ENCODE results near the gene CTIF. TPM values are rescaled to one million over a fixed set of nuclear protein-coding genes. Genes with fewer than 3 reads are reported as not detected.

Gene CTIF
- total and polyA plus RNA-seq, 5 donors from 2014 or later, result 0.23 to 1.8 TPM; not detected in 3

- no peaks in the 10 kb centered on the region for H3K9me3 Mint-ChIP-seq
- Histone ChIP-seq H3K27ac (ENCODE audit: insufficient read depth, low read length, poor library complexity, severe bottlenecking) (no peak overlapping the region), H3K9me3 (ENCODE audit: control insufficient read depth in 2 of 2, low read length in 2 of 2) (no peaks in the 10 kb centered on the region), H3K4me3 (ENCODE audit: low read depth, low read length) (no peak overlapping the region), H3K27me3 (ENCODE audit: control insufficient read depth, insufficient read depth, low read length) (no peaks in the 10 kb centered on the region), H3K4me1 (ENCODE audit: control insufficient read depth, insufficient read depth, low read length, poor library complexity, severe bottlenecking) (peaks cover 16% of the 10 kb centered on the region), H3K36me3 (ENCODE audit: control insufficient read depth, insufficient read depth, low read length) (no peaks in the 10 kb centered on the region)
- DNase-seq (no peak), ATAC-seq (ENCODE audit: low read depth in 2 of 2) (no peak)
- H3K36me3 Mint-ChIP-seq, result peaks cover 4% of the 10 kb centered on the region
- peak overlapping the region in 2 of 4 donors; percentile 16 to 26 for H3K4me3 Mint-ChIP-seq
- H3K27me3 Mint-ChIP-seq, result no peaks in the 10 kb centered on the region
- peak overlapping the region in 2 of 3 donors; percentile 33 to 38 for H3K27ac Mint-ChIP-seq
- peaks cover 11 to 43% (median 26%) of the 10 kb centered on the region in 4 donors for H3K4me1 Mint-ChIP-seq
Measured at GRCh38 chr18:48801728-48802542, 263.1 kb downstream of the CTIF start.

GRCh38 chr18:48802543-48803290 lies 263.9 kb downstream of the CTIF start:
- H3K36me3 Mint-ChIP-seq, result peaks cover 4% of the 10 kb centered on the region
- H3K36me3 ChIP-seq (ENCODE audit: control insufficient read depth, insufficient read depth, low read length), result no peaks in the 10 kb centered on the region
- no peak overlapping the region for H3K4me3 ChIP-seq (ENCODE audit: low read depth, low read length)
- H3K27me3 Mint-ChIP-seq, result no peaks in the 10 kb centered on the region
- H3K4me1 ChIP-seq (ENCODE audit: control insufficient read depth, insufficient read depth, low read length, poor library complexity, severe bottlenecking), result peaks cover 22% of the 10 kb centered on the region
- ATAC-seq (ENCODE audit: low read depth in 2 of 2) (peak in 1 of 2 donors; percentile 41), DNase-seq (no peak)
- no peaks in the 10 kb centered on the region for H3K9me3 ChIP-seq (ENCODE audit: control insufficient read depth in 2 of 2, low read length in 2 of 2)
- no peaks in the 10 kb centered on the region for H3K9me3 Mint-ChIP-seq
- no peaks in the 10 kb centered on the region for H3K27me3 ChIP-seq (ENCODE audit: control insufficient read depth, insufficient read depth, low read length)
- peak overlapping the region in 1 of 4 donors; percentile 26 for H3K4me3 Mint-ChIP-seq
- peak overlapping the region in 1 of 3 donors; percentile 33 for H3K27ac Mint-ChIP-seq
- H3K4me1 Mint-ChIP-seq, result peaks cover 12 to 48% (median 30%) of the 10 kb centered on the region in 4 donors
- no peak overlapping the region for H3K27ac ChIP-seq (ENCODE audit: insufficient read depth, low read length, poor library complexity, severe bottlenecking)

DNA sequence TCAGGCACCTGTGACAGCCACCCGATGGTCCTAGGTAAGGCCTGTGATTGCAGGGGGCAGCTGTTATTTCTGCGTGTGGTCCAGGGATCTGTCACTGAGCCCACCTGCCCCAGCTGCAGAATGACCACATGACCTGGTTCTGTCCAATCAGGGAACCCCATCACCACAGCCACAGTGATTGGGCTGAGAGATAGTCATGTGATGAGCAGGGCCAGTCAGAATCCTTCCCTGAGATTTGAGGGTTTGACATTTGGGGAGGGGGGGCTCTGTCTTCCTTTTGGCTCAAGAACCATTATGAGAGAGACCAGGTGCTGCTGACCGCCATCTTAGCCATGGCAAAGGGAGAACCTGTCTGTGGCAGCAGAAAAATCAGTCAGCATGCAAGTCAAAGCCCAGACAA lies 264.7 kb downstream of the CTIF start:
- Mint-ChIP-seq H3K9me3 (no peaks in the 10 kb centered on the region), H3K4me1 (peaks cover 12 to 48% (median 31%) of the 10 kb centered on the region in 4 donors), H3K4me3 (no peak overlapping the region), H3K27ac (no peak overlapping the region), H3K27me3 (no peaks in the 10 kb centered on the region), H3K36me3 (peaks cover 4% of the 10 kb centered on the region)
- peaks cover 22% of the 10 kb centered on the region for H3K4me1 ChIP-seq (ENCODE audit: control insufficient read depth, insufficient read depth, low read length, poor library complexity, severe bottlenecking)
- H3K9me3 ChIP-seq (ENCODE audit: control insufficient read depth in 2 of 2, low read length in 2 of 2), result no peaks in the 10 kb centered on the region
- no peaks in the 10 kb centered on the region for H3K36me3 ChIP-seq (ENCODE audit: control insufficient read depth, insufficient read depth, low read length)
- DNase-seq (no peak), ATAC-seq (ENCODE audit: low read depth in 2 of 2) (no peak)
- H3K27me3 ChIP-seq (ENCODE audit: control insufficient read depth, insufficient read depth, low read length), result no peaks in the 10 kb centered on the region
- H3K27ac ChIP-seq (ENCODE audit: insufficient read depth, low read length, poor library complexity, severe bottlenecking), result no peak overlapping the region
- no peak overlapping the region for H3K4me3 ChIP-seq (ENCODE audit: low read depth, low read length)

DNA sequence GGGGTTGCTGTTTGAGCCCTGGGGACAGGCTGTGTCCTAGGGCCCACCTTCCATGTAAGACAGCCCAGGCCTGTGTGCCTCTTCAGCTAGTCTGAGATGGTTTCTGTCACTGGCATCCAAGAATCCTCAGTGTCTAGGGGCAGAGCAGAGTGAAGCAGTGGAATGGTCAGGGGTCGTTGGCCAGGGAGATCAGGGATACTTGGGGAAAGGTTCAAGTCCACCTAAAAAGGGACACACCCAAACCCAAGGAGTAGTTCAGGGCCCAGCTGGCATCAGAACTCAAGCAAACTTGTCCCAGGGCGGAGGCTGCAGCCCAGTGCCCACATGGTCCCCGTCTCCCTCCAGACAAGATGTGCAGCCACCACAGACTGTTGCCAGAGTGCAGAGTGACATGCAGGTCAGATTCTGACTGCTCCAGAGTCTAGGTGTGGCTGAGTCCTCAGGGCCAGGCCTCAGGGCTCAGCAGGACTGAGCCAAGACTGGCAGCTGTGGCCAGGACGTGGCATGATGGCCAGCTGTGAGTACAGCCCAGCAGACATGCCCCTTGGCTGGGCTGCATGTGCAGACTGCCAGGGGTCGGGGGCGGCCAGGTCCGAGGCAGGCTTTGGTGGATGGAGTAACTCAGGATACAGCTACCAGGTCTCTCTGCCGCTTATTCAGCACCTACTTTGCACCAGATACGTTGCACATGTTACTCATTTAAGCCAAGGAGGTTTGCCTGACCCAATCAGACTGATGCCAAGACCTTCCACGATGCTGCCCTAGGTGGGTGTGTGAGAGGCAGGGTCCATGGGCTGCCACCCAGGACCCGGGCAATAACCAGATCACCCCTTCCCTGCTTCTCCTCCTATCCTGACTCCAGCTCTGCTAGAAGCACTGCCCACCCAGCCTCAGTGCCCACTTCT lies 265.4 kb downstream of the CTIF start:
- H3K27ac Mint-ChIP-seq, result no peak overlapping the region
- peaks cover 12 to 48% (median 31%) of the 10 kb centered on the region in 4 donors for H3K4me1 Mint-ChIP-seq
- no peak overlapping the region for H3K4me3 Mint-ChIP-seq

GRCh38 chr18:48804856-48805610 lies 266.2 kb downstream of the CTIF start:
- Histone ChIP-seq H3K4me3 (ENCODE audit: low read depth, low read length) (no peak overlapping the region), H3K9me3 (ENCODE audit: control insufficient read depth in 2 of 2, low read length in 2 of 2) (no peaks in the 10 kb centered on the region), H3K4me1 (ENCODE audit: control insufficient read depth, insufficient read depth, low read length, poor library complexity, severe bottlenecking) (peaks cover 22% of the 10 kb centered on the region), H3K27ac (ENCODE audit: insufficient read depth, low read length, poor library complexity, severe bottlenecking) (no peak overlapping the region), H3K36me3 (ENCODE audit: control insufficient read depth, insufficient read depth, low read length) (no peaks in the 10 kb centered on the region), H3K27me3 (ENCODE audit: control insufficient read depth, insufficient read depth, low read length) (no peaks in the 10 kb centered on the region)
- peaks cover 12 to 47% (median 31%) of the 10 kb centered on the region in 4 donors for H3K4me1 Mint-ChIP-seq
- peak overlapping the region in 1 of 3 donors; percentile 32 for H3K27ac Mint-ChIP-seq
- H3K4me3 Mint-ChIP-seq, result no peak overlapping the region
- ATAC-seq (ENCODE audit: low read depth in 2 of 2) (no peak), DNase-seq (no peak)
- peaks cover 4% of the 10 kb centered on the region for H3K36me3 Mint-ChIP-seq
- no peaks in the 10 kb centered on the region for H3K27me3 Mint-ChIP-seq
- H3K9me3 Mint-ChIP-seq, result no peaks in the 10 kb centered on the region

More for the DNA sequence above, 265.4 kb downstream of the CTIF start:
- peaks cover 4% of the 10 kb centered on the region for H3K36me3 Mint-ChIP-seq
- Histone ChIP-seq H3K4me1 (ENCODE audit: control insufficient read depth, insufficient read depth, low read length, poor library complexity, severe bottlenecking) (peaks cover 22% of the 10 kb centered on the region), H3K4me3 (ENCODE audit: low read depth, low read length) (no peak overlapping the region), H3K27me3 (ENCODE audit: control insufficient read depth, insufficient read depth, low read length) (no peaks in the 10 kb centered on the region), H3K9me3 (ENCODE audit: control insufficient read depth in 2 of 2, low read length in 2 of 2) (no peaks in the 10 kb centered on the region), H3K27ac (ENCODE audit: insufficient read depth, low read length, poor library complexity, severe bottlenecking) (no peak overlapping the region), H3K36me3 (ENCODE audit: control insufficient read depth, insufficient read depth, low read length) (no peaks in the 10 kb centered on the region)
- H3K27me3 Mint-ChIP-seq, result no peaks in the 10 kb centered on the region
- no peak for ATAC-seq (ENCODE audit: low read depth in 2 of 2)
- no peaks in the 10 kb centered on the region for H3K9me3 Mint-ChIP-seq
- DNase-seq, result no peak

DNA sequence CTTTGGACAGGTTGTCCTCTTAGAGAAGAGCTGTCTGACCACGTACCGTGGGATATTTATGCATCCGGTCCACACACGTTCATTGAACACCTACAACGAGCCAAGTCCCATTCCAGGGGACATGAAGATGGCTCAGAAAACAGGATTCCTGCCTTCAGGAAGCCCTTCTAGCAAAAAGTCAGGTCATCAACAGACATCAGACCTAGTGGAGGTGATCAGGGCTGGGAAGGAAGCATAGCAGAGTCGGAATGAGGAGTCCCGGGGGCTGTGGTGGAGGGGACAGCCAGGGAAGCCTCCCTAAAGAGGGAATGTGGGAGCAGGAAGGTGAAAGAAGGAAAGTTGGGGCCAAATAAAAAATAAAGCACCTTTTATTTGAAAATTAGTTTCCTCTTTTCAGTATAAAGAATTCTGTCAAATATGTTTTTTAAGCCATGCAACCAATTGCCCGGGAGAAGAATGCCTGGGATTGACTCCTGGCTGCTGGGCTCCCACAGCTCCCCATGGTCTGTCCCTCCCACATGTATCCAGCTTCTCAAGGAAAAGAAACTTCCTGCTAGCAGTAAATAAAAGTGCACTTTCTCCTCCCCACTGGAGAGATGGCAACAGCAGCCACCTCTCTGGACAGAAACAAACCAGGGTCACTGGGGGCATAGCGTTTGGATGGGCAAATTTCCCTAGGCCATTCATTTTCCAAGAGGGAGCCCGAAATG lies 267.1 kb downstream of the CTIF start:
- ATAC-seq (ENCODE audit: low read depth in 2 of 2) (no peak), DNase-seq (no peak)
- H3K36me3 ChIP-seq (ENCODE audit: control insufficient read depth, insufficient read depth, low read length), result no peaks in the 10 kb centered on the region
- Mint-ChIP-seq H3K9me3 (no peaks in the 10 kb centered on the region), H3K4me3 (no peak overlapping the region), H3K27ac (peak overlapping the region in 2 of 3 donors; percentile 72), H3K36me3 (peaks cover 4% of the 10 kb centered on the region), H3K27me3 (no peaks in the 10 kb centered on the region), H3K4me1 (peaks cover 12 to 44% (median 28%) of the 10 kb centered on the region in 4 donors)
- no peaks in the 10 kb centered on the region for H3K9me3 ChIP-seq (ENCODE audit: control insufficient read depth in 2 of 2, low read length in 2 of 2)
- no peak overlapping the region for H3K27ac ChIP-seq (ENCODE audit: insufficient read depth, low read length, poor library complexity, severe bottlenecking)
- no peaks in the 10 kb centered on the region for H3K27me3 ChIP-seq (ENCODE audit: control insufficient read depth, insufficient read depth, low read length)
- no peak overlapping the region for H3K4me3 ChIP-seq (ENCODE audit: low read depth, low read length)
- peaks cover 22% of the 10 kb centered on the region for H3K4me1 ChIP-seq (ENCODE audit: control insufficient read depth, insufficient read depth, low read length, poor library complexity, severe bottlenecking)
